Endodermal cell (in vitro differentiated cells): ENCODE data around the gene PI4K2A. TPM values are rescaled to one million over a fixed set of nuclear protein-coding genes. Genes with fewer than 3 reads are reported as not detected.

Source experiments
- DNase-seq: peaks from one replicate; pipeline ENCODE4 v3.0.0-alpha.2; 2017
- H3K27ac ChIP-seq: 2 replicates; pipeline ENCODE4 v1.5.1; 2013; ENCODE audit warnings: mild to moderate bottlenecking, low read depth, low read length, moderate library complexity
- H3K27me3 ChIP-seq: 2 replicates; pipeline ENCODE4 v1.6.1; 2013; ENCODE audit warnings: mild to moderate bottlenecking, low read length, moderate library complexity; ENCODE audit not compliant: insufficient read depth, control insufficient read depth, poor library complexity, severe bottlenecking
- H3K36me3 ChIP-seq: 2 replicates; pipeline ENCODE4 v1.7.0; 2013; ENCODE audit warnings: mild to moderate bottlenecking, low read length, moderate library complexity; ENCODE audit not compliant: control insufficient read depth, insufficient read depth
- H3K4me1 ChIP-seq: one replicate; pipeline ENCODE4 v1.7.0; 2013; ENCODE audit warnings: low read length; ENCODE audit not compliant: control insufficient read depth, insufficient read depth
- H3K4me3 ChIP-seq: 2 replicates; pipeline ENCODE4 v1.5.1; 2013; ENCODE audit warnings: mild to moderate bottlenecking, low read length, moderate library complexity
- H3K9ac ChIP-seq: 2 replicates; pipeline ENCODE4 v1.6.1; 2013; ENCODE audit warnings: mild to moderate bottlenecking, low read length, moderate library complexity; ENCODE audit not compliant: poor library complexity, severe bottlenecking; ENCODE audit errors: extremely low read depth
- H3K9me3 ChIP-seq: 2 replicates; pipeline ENCODE4 v1.6.1; 2013; ENCODE audit warnings: mild to moderate bottlenecking, low read length, moderate library complexity; ENCODE audit not compliant: control insufficient read depth
- H3K27ac Mint-ChIP-seq: 2 replicates; pipeline ENCODE4 v1.8.0; 2020; ENCODE audit warnings: mixed read lengths
- H3K27me3 Mint-ChIP-seq: 2 replicates; pipeline ENCODE4 v1.8.0; 2021; ENCODE audit warnings: mild to moderate bottlenecking, mixed read lengths; ENCODE audit not compliant: insufficient read depth
- H3K36me3 Mint-ChIP-seq: 2 replicates; pipeline ENCODE4 v1.8.0; 2020; ENCODE audit warnings: low read depth, mixed read lengths
- H3K4me1 Mint-ChIP-seq: 2 replicates; pipeline ENCODE4 v1.8.0; 2020; ENCODE audit warnings: mixed read lengths
- H3K4me3 Mint-ChIP-seq: 2 replicates; pipeline ENCODE4 v1.8.0; 2020; ENCODE audit warnings: mild to moderate bottlenecking, moderate library complexity, mixed read lengths
- H3K9me3 Mint-ChIP-seq: 2 replicates; pipeline ENCODE4 v1.8.0; 2020; ENCODE audit warnings: mild to moderate bottlenecking, mixed read lengths
- CTCF ChIP-seq: fragments of 200-600 bp; sonication (generic); conservative IDR thresholded peaks from 2 replicates; pipeline ENCODE4 v1.5.0; 2021; ENCODE audit warnings: antibody characterized with exemption, mild to moderate bottlenecking
- WGBS, 2 experiments: methylation state at CpG; one replicate each; pipeline versions ENCODE4 v1.1.5 to v1.1.7; 2013; ENCODE audit warnings: missing lambda C conversion rate in 2 of 2, mixed read lengths in 1 of 2; ENCODE audit not compliant: insufficient coverage in 1 of 2, insufficient read length in 1 of 2; 5-methylcytosine and 5-hydroxymethylcytosine counted together
- total RNA-seq, 2 donors: library from RNA; stranded (reverse); fragmentation: NEBNext Ultra II Directional in 1 of 2; extraction: Animal tissue kit (Norgen Biotek cat#: 25700) in 1 of 2; gene quantifications; 2 replicates in 1 of 2; 3 replicates in 1 of 2; pipeline ENCODE4 v1.2.1, GENCODE V29; 2021

The PI4K2A gene
- total RNA-seq, 2 donors from 2014 or later = 14.5 to 18.1 TPM

- H3K4me3 ChIP-seq = peak overlapping the region; percentile 78
- no peak overlapping the region for H3K27ac ChIP-seq
- Mint-ChIP-seq H3K9me3 (no peaks in the 10 kb centered on the region), H3K4me1 (peaks cover 41% of the 10 kb centered on the region), H3K4me3 (peak overlapping the region; percentile 87), H3K27ac (peak overlapping the region; percentile 97), H3K36me3 (peaks cover 26% of the 10 kb centered on the region), H3K27me3 (peaks cover 2% of the 10 kb centered on the region)
- H3K9ac ChIP-seq = peak overlapping the region; percentile 59
- H3K9me3 ChIP-seq = no peaks in the 10 kb centered on the region
- H3K27me3 ChIP-seq = no peaks in the 10 kb centered on the region
- H3K36me3 ChIP-seq = peaks cover 27% of the 10 kb centered on the region
- DNase-seq = peak; percentile 90
- H3K4me1 ChIP-seq = peaks cover 7% of the 10 kb centered on the region
- TF ChIP-seq CTCF = no peak
- WGBS, 2 experiments = 1% methylated on average over 20 to 74 of the region's 74 CpGs
Measured at GRCh38 chr10:97714401-97715258, 74.2 kb downstream of the PI4K2A start.

- Mint-ChIP-seq H3K9me3 (no peaks in the 10 kb centered on the region), H3K27ac (peak overlapping the region; percentile 97), H3K4me3 (peak overlapping the region; percentile 87), H3K27me3 (peaks cover 2% of the 10 kb centered on the region), H3K36me3 (peaks cover 31% of the 10 kb centered on the region), H3K4me1 (peaks cover 43% of the 10 kb centered on the region)
- Histone ChIP-seq H3K9ac (no peak overlapping the region), H3K9me3 (no peaks in the 10 kb centered on the region), H3K4me3 (peak overlapping the region; percentile 78), H3K27me3 (no peaks in the 10 kb centered on the region), H3K27ac (no peak overlapping the region), H3K36me3 (peaks cover 27% of the 10 kb centered on the region), H3K4me1 (peaks cover 9% of the 10 kb centered on the region)
- DNase-seq = peak; percentile 73
- TF ChIP-seq CTCF = no peak
- 39 to 41% methylated on average over 4 to 8 of the region's 8 CpGs for WGBS, 2 experiments
Measured at GRCh38 chr10:97715259-97715874, 74.9 kb downstream of the PI4K2A start.

GRCh38 chr10:97717627-97718026 lies 77.2 kb downstream of the PI4K2A start:
- TF ChIP-seq CTCF = no peak
- DNase-seq = no peak
- Mint-ChIP-seq H3K27ac (no peak overlapping the region), H3K4me1 (peaks cover 43% of the 10 kb centered on the region), H3K36me3 (peaks cover 40% of the 10 kb centered on the region), H3K27me3 (no peaks in the 10 kb centered on the region), H3K9me3 (no peaks in the 10 kb centered on the region), H3K4me3 (no peak overlapping the region)
- Histone ChIP-seq H3K4me1 (peaks cover 9% of the 10 kb centered on the region), H3K36me3 (peaks cover 27% of the 10 kb centered on the region), H3K27ac (peak overlapping the region; percentile 66), H3K27me3 (no peaks in the 10 kb centered on the region), H3K9ac (no peak overlapping the region), H3K4me3 (no peak overlapping the region), H3K9me3 (no peaks in the 10 kb centered on the region)
- 87 to 93% methylated on average over 3 to 7 of the region's 7 CpGs for WGBS, 2 experiments
